IPS DF 19.7 (cell line): ENCODE measurements around the gene WNT5A.

ENCODE experiments used
- DNase-seq: peaks from one replicate; pipeline ENCODE4 v3.0.0-alpha.2; 2013; ENCODE audit warnings: low read depth, low spot score

The WNT5A gene

DNA sequence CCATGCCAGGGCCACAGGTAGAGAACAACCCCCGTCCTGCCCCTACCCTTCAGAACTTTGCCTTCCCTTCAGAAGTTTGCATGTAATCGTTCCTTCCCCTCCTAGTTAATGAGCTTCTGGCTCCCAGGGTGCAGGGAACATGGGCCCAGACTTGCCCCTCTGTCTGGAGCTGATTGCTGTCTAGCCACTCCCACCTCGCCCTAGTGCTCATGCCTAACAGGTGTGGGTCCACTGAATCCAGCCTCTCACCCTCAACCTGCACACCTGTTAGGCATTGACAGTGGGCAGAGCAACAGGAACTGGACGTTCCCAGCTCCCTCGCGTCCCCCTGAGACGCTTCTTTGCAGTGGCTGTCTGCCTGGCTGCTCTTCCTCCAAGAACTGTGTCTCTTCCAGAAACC lies 40.3 kb downstream of the WNT5A start:
- no peak for DNase-seq

DNA sequence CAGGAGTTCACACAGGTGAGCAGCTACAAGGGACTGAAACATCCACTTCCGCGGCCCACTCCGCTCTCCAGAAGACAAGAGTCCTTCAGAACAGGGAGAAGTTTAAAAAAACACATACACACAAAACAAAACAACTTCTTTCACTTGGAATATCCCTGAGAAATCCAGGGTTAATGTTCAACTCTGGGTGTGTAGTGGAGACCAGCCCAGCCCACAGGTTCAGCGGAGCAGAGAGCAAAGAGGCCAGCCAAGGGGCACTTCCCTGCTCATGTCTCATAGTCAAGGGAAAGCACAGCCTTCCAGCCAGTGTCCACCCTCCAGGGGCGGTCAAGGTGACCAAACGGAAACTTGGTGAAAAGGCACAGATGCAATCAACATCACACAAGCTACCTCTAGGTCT lies 41.6 kb downstream of the WNT5A start:
- no peak for DNase-seq

DNA sequence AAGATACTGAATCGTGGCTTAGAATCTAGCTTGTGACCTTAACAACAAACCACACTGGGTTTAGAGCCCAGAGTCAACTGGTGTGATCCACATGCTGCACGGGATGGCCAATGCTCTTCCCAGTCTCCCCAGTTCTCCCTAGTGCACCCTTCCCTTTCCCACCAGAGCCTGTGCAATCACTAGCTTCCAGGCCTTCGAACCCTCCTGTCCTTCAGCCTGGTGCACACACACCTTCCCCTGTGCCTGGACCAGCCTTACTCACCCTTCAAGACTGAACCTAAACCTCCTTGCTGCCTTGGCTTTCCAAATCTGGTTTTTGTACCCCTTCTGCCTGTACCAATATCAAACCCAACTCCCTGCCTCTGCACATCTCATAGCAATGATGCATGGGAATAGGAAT lies 43.8 kb downstream of the WNT5A start:
- no peak for DNase-seq

DNA sequence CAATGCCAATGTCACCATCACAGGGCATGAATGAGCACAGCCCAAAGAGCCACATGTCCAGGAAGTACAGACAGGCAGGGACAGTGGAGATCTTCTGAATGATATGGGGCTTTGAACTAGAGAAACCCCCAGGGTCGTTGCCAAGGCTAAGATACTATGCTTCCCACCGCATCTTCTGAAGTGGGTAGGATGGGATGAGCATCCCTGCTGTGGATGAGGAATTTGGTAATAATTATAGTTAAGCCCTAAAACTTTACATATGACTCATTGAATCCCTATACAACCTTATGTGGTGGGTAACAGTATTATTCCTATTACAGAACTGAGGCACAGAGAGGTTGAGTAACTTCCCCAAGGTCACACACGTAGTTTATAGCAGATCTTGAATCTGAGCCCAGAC lies 44.2 kb downstream of the WNT5A start:
- DNase-seq: no peak

DNA sequence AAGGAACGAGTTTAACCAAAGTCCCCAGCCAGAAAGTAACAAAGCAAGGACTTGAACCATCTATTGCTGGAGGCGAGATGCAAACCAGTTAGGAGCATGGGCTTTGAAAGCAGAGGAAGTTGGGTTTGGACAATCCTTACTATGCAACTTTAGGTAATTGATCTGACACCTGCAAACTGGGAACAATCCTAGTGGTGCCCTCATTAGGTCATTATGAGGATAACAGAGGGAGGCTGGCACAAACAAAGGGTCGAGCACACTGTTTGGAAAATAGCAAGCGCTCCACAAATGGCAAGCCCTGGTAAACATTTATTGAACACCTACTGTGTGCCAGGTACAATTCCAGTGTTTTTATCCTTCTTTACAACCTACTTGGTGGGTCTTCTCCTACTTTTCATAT lies 45.6 kb downstream of the WNT5A start:
- no peak for DNase-seq

DNA sequence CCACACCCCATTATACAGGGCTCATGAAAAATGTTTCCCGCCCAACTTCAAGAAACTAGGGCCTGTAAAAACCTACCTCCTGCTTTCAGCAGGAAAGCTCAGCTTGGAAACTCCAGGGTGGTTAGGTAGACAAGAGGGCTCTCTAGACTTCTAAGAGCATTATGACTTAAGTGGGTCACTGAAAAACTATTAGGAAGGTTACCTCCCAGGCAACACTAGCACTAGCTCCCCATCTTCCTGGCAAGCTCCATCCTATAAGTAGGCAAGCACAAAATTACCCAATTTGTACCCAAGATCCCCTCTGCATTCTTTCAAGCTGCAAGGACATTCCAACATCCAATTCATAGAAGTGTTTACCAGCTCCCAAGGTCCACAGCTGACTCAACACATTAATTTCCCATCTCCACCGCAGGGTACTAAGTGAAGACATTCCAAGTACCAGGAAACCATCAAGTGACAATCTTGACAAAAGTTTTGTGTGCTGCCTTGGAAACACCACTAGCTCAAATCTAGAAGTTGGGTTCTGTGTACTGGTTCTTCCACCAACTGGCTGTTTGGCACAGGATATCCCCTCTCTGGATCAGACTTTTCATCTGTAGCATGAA lies 46.9 kb downstream of the WNT5A start:
- DNase-seq: no peak

DNA sequence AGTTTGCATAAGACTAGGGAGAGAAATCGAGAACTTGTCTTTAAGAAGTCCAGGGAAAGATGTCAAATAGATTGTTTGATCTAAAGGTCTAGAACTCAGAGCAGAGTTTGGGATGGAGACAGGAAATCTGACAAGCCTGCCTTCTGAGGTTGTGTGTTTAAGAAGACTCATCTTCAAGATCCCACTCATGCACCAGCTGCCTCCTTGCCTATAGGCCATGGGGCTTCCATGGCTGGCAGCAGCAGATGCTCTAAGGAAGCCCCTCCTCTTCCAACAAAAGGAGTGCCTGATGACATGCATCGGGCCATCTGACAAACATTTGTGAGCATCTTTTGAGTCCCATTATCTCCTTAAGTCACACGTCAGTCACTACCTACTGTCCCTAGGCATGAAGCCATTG lies 47.4 kb downstream of the WNT5A start:
- DNase-seq: no peak

DNA sequence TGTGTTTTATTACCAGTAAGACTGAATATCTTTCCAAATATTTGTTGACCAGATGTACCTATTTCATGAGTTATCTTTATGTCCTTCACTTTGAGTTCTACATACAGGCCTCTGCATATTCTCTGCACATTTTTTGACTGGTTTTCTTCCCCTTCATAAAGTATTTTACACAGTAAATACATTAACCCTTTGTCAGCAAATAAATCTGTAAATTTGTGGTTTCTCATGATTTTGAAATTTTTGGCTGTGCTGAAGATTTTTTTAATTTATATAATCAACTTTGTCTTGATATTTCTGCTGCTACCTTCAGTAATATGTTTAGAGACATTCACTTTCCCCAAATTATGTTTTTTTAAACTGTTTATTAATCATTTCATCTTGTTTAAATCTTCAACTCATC lies 50.5 kb downstream of the WNT5A start:
- DNase-seq: no peak

DNA sequence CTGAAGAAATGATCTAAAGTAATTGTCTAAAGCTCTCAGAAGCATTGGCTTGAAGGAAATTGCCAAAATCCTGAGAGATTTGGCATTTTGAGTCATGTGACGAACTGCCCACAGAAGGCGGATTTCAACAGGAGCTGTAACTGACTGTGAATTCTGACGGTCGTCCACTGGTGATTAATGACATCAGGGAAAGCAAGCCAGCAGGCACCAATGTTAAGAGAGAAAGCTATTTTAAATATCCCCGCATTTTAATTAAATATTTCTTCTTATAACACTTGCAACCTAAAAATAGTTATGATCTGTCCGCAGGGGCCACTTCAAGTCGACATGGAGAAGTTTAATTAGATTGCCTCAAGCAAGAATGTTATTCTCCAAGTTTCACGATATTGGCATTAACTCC lies 51.6 kb downstream of the WNT5A start:
- no peak for DNase-seq

DNA sequence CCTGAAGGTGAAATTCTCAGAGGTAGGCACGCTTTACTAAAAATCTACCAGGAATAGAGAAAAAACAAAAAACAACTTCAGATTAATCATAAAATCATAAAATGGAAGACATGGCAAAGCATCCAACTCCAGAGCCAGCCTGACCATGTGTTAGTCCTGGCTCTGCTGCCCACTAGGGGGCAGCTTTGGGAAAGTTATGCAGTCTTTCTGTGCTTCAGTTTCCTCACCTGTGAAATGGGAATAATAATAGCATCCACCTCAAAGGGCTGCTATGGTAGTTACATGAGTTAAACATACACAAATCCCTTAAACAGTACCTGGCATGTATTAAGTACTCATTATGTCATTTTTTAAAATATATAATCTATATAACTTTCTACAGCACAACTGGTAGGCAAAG lies 52.3 kb downstream of the WNT5A start:
- DNase-seq: peak; percentile 12

DNA sequence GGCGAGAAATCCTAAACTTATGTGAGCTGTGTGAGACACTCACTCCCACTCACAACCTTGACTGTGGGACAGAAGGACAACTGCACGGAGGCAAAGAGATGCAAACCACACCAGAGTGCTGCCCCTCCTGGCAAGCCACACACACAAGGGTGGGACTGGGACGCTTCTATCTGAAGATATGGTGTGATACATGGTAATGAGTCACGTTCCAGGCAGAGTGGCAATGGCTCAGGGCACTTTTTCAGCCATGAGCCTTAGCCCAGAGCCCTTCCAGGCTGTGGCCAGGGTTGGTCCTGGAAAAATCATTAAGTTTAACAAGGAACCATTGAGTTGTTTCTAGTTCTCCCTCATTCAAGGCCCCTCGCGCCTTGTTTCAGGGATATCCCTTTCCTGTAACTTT lies 56.1 kb downstream of the WNT5A start:
- no peak for DNase-seq

DNA sequence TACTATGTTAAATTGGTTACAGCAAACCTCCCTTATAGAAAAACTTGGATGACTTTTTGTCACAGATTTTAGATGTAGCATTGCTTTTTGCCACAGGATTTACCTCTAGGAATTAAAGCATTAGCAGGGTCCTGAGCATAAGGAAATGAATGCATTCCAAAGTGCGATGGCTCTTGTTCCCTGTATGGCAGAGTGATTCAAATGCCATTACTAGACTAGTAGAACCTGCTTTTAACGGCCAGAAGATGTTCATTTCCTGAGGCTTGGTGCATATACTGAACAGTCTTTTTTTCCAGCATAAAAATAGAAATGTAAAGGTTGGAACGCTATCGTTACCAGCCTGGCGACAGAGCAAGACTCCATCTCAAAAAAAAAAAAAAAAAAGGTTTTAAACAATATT lies 59.4 kb downstream of the WNT5A start:
- no peak for DNase-seq

DNA sequence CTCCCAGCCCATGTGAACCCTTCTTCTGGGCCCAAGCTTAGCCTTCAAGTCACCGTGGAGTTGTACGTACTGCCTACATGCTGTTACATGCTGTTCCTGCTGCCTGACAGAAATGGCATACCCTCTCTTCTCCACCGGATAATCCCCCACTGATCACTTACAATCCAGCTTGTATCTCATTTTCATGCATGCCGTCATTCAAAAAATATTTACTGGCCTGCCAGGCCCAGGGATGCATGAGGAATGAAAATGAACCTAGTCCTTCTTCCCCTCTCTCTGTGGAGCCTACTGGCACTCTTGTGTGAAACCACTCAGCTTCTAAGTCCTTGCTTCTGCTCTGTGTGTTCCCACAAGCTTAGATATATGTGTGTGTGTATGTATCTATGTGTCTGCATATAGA lies 60.6 kb downstream of the WNT5A start:
- no peak for DNase-seq

DNA sequence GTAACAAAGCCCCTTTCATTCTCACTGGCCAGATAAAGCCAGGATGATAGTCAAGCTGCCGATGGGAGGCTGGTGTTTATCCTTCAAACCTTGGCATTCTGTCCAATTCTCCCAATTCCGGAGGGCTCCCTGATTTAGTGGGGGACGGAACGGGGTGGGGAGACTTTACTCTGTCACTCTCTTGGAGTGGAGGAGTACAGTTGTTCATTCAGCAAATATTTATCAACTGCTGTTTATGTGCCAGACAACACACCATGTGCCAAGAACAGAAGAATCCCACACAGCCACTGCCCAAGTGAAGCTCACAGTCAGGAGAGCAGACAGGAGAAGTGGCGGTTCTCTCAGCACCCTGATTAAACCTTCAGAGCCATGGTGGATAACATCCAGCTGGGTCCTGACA lies 63.3 kb downstream of the WNT5A start:
- DNase-seq: no peak

DNA sequence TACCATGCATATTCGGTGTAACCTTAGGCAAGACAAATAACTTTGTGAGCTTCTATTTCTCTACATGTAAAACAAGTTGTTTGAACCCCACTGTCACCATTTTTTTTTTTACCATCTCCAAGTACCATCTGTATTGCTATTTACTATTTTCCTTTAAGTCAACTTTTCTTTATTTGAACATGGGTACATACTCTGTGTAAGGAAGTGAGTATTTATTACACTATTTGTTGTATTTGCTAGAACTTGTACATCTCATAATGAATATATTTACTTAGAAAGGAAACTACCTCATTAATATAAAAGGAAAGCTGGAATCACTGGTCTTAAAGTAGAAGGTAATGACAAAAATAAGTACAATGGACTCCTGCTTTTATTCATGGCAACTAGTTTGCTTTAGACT lies 69.9 kb downstream of the WNT5A start:
- no peak for DNase-seq

DNA sequence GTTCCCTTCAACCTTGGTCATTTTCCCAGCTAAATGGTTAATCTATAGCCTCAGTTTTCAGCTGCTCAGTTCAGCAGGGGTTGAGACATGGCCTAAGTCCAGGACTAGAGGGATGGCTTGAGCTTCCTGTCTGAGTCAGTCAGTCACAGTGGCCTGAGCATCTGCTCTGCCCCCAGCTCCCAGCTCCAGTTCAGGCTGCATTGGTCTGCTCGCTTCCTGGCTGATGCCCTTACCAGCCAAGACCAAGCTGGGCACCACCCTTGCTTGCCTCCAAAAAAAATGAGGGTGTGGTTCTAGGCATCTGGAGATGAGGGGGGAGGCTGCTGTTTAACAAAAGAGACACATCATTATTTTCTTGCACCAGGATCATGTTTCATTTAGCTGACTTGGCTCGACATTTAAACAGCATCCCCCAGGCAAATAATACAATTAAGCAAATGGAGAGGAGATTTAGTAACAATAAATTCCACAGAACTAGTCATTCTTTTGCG lies 70.7 kb downstream of the WNT5A start:
- no peak for DNase-seq
